Measurements from ENCODE around the gene RASL10A.

The RASL10A gene

GRCh38 chr22:29332886-29333496, 17.5 kb upstream of the RASL10A start:
- no peaks in the 10 kb centered on the region for H3K9me3 Mint-ChIP-seq
- intact Hi-C loops (cut with micrococcal nuclease), result no loop called here
- no peak overlapping the region for H3K27ac Mint-ChIP-seq
- H3K4me1 Mint-ChIP-seq (ENCODE audit: low read depth), result peaks cover 6% of the 10 kb centered on the region
- no peaks in the 10 kb centered on the region for H3K27me3 Mint-ChIP-seq
- H3K4me3 Mint-ChIP-seq, result no peak overlapping the region
- peaks cover 100% of the 10 kb centered on the region for H3K36me3 Mint-ChIP-seq (ENCODE audit: low read depth)

GRCh38 chr22:29331658-29332300, 16.3 kb upstream of the RASL10A start:
- Mint-ChIP-seq H3K4me1 (ENCODE audit: low read depth) (no peaks in the 10 kb centered on the region), H3K9me3 (no peaks in the 10 kb centered on the region), H3K27ac (no peak overlapping the region), H3K4me3 (no peak overlapping the region), H3K36me3 (ENCODE audit: low read depth) (peaks cover 100% of the 10 kb centered on the region), H3K27me3 (no peaks in the 10 kb centered on the region)
- intact Hi-C loops (cut with micrococcal nuclease), result no loop called here

- Mint-ChIP-seq H3K4me3 (no peak overlapping the region), H3K27me3 (no peaks in the 10 kb centered on the region), H3K36me3 (ENCODE audit: low read depth) (peaks cover 100% of the 10 kb centered on the region), H3K4me1 (ENCODE audit: low read depth) (no peaks in the 10 kb centered on the region), H3K9me3 (no peaks in the 10 kb centered on the region), H3K27ac (no peak overlapping the region)
- intact Hi-C loops (cut with micrococcal nuclease), result no loop called here
Observed at GRCh38 chr22:29331213-29331612, 15.7 kb upstream of the RASL10A start.

GRCh38 chr22:29330753-29331152, 15.3 kb upstream of the RASL10A start:
- Mint-ChIP-seq H3K4me3 (no peak overlapping the region), H3K27ac (no peak overlapping the region), H3K9me3 (no peaks in the 10 kb centered on the region), H3K36me3 (ENCODE audit: low read depth) (peaks cover 100% of the 10 kb centered on the region), H3K27me3 (no peaks in the 10 kb centered on the region), H3K4me1 (ENCODE audit: low read depth) (no peaks in the 10 kb centered on the region)
- intact Hi-C loops (cut with micrococcal nuclease), result no loop called here

- no peaks in the 10 kb centered on the region for H3K9me3 Mint-ChIP-seq
- H3K27ac Mint-ChIP-seq, result no peak overlapping the region
- peaks cover 100% of the 10 kb centered on the region for H3K36me3 Mint-ChIP-seq (ENCODE audit: low read depth)
- intact Hi-C loops (cut with micrococcal nuclease), result no loop called here
- no peaks in the 10 kb centered on the region for H3K27me3 Mint-ChIP-seq
- no peaks in the 10 kb centered on the region for H3K4me1 Mint-ChIP-seq (ENCODE audit: low read depth)
- no peak overlapping the region for H3K4me3 Mint-ChIP-seq
Observed at GRCh38 chr22:29330291-29330690, 14.8 kb upstream of the RASL10A start.

- Mint-ChIP-seq H3K27ac (no peak overlapping the region), H3K9me3 (no peaks in the 10 kb centered on the region)
Observed at GRCh38 chr22:29329581-29329980, 14.1 kb upstream of the RASL10A start.

GRCh38 chr22:29328566-29329500, 13.3 kb upstream of the RASL10A start:
- Mint-ChIP-seq H3K9me3 (no peaks in the 10 kb centered on the region), H3K4me3 (no peak overlapping the region), H3K36me3 (ENCODE audit: low read depth) (peaks cover 95% of the 10 kb centered on the region), H3K4me1 (ENCODE audit: low read depth) (peaks cover 6% of the 10 kb centered on the region), H3K27ac (no peak overlapping the region), H3K27me3 (no peaks in the 10 kb centered on the region)
- intact Hi-C loops (cut with micrococcal nuclease), result no loop called here

More at GRCh38 chr22:29329581-29329980, 14.1 kb upstream of the RASL10A start:
- intact Hi-C loops (cut with micrococcal nuclease), result no loop called here
- Mint-ChIP-seq H3K36me3 (ENCODE audit: low read depth) (peaks cover 96% of the 10 kb centered on the region), H3K4me3 (no peak overlapping the region), H3K4me1 (ENCODE audit: low read depth) (no peaks in the 10 kb centered on the region), H3K27me3 (no peaks in the 10 kb centered on the region)

- peaks cover 95% of the 10 kb centered on the region for H3K36me3 Mint-ChIP-seq (ENCODE audit: low read depth)
- no peaks in the 10 kb centered on the region for H3K27me3 Mint-ChIP-seq
- no peaks in the 10 kb centered on the region for H3K9me3 Mint-ChIP-seq
- H3K4me1 Mint-ChIP-seq (ENCODE audit: low read depth), result peaks cover 9% of the 10 kb centered on the region
- no peak overlapping the region for H3K4me3 Mint-ChIP-seq
- H3K27ac Mint-ChIP-seq, result no peak overlapping the region
- intact Hi-C loops (cut with micrococcal nuclease), result no loop called here
Observed at GRCh38 chr22:29328055-29328454, 12.6 kb upstream of the RASL10A start.

- Mint-ChIP-seq H3K4me1 (ENCODE audit: low read depth) (peaks cover 9% of the 10 kb centered on the region), H3K27ac (no peak overlapping the region)
- intact Hi-C loops (cut with micrococcal nuclease), result no loop called here
Observed at GRCh38 chr22:29327089-29327764, 11.7 kb upstream of the RASL10A start.

GRCh38 chr22:29326481-29326880, 11.0 kb upstream of the RASL10A start:
- Mint-ChIP-seq H3K27ac (no peak overlapping the region), H3K4me1 (ENCODE audit: low read depth) (peaks cover 9% of the 10 kb centered on the region), H3K4me3 (no peak overlapping the region), H3K36me3 (ENCODE audit: low read depth) (peaks cover 95% of the 10 kb centered on the region), H3K27me3 (no peaks in the 10 kb centered on the region), H3K9me3 (no peaks in the 10 kb centered on the region)
- intact Hi-C loops (cut with micrococcal nuclease), result no loop called here

More at GRCh38 chr22:29327089-29327764, 11.7 kb upstream of the RASL10A start:
- Mint-ChIP-seq H3K36me3 (ENCODE audit: low read depth) (peaks cover 95% of the 10 kb centered on the region), H3K4me3 (no peak overlapping the region), H3K9me3 (no peaks in the 10 kb centered on the region), H3K27me3 (no peaks in the 10 kb centered on the region)

GRCh38 chr22:29325785-29326315, 10.4 kb upstream of the RASL10A start:
- Mint-ChIP-seq H3K27me3 (no peaks in the 10 kb centered on the region), H3K36me3 (ENCODE audit: low read depth) (peaks cover 95% of the 10 kb centered on the region), H3K27ac (no peak overlapping the region), H3K4me1 (ENCODE audit: low read depth) (peaks cover 9% of the 10 kb centered on the region), H3K4me3 (no peak overlapping the region), H3K9me3 (no peaks in the 10 kb centered on the region)
- intact Hi-C loops (cut with micrococcal nuclease), result no loop called here

GRCh38 chr22:29325356-29325755, 9.9 kb upstream of the RASL10A start:
- Mint-ChIP-seq H3K4me1 (ENCODE audit: low read depth) (peaks cover 9% of the 10 kb centered on the region), H3K9me3 (no peaks in the 10 kb centered on the region), H3K27me3 (no peaks in the 10 kb centered on the region), H3K36me3 (ENCODE audit: low read depth) (peaks cover 92% of the 10 kb centered on the region), H3K4me3 (no peak overlapping the region), H3K27ac (no peak overlapping the region)
- intact Hi-C loops (cut with micrococcal nuclease), result no loop called here

GRCh38 chr22:29323641-29324040, 8.1 kb upstream of the RASL10A start:
- Mint-ChIP-seq H3K36me3 (ENCODE audit: low read depth) (peaks cover 84% of the 10 kb centered on the region), H3K27ac (no peak overlapping the region), H3K9me3 (no peaks in the 10 kb centered on the region), H3K27me3 (peaks cover 1% of the 10 kb centered on the region), H3K4me3 (no peak overlapping the region), H3K4me1 (ENCODE audit: low read depth) (peaks cover 9% of the 10 kb centered on the region)
- intact Hi-C loops (cut with micrococcal nuclease), result no loop called here

Data from dendritic cell treated with granulocyte-macrophage colony-stimulating factor and Interleukin-4, amounts not matched to agents 40 ng/mL and 50 ng/mL, for 4 days (primary cell).